GM12878 (cell line): ENCODE results near the gene SEMA3B. TPM values are rescaled to one million over a fixed set of nuclear protein-coding genes. Genes with fewer than 3 reads are reported as not detected.

Source experiments
- BCLAF1 ChIP-seq: fragments of 450-650 bp; IDR thresholded peaks from 2 replicates; pipeline ENCODE4 v1.6.1; 2017; ENCODE audit warnings: antibody characterized with exemption, mild to moderate bottlenecking, moderate library complexity
- BMI1 ChIP-seq: fragments of 450-650 bp; IDR thresholded peaks from 2 replicates; pipeline ENCODE4 v1.6.1; 2016; ENCODE audit warnings: mild to moderate bottlenecking, moderate library complexity, borderline replicate concordance
- EGR1 ChIP-seq, 2 experiments: IDR thresholded peaks; 1 replicate in 1 of 2; 2 replicates in 1 of 2; pipeline ENCODE4 v1.6.1; 2011 to 2012; ENCODE audit warnings: low read depth in 2 of 2, low read length in 2 of 2, borderline replicate concordance in 1 of 2, mild to moderate bottlenecking in 1 of 2, moderate library complexity in 1 of 2
- HDGF ChIP-seq: fragments of 450-650 bp; IDR thresholded peaks from 2 replicates; pipeline ENCODE4 v1.6.1; 2016; ENCODE audit warnings: antibody characterized with exemption
- RAD51 ChIP-seq: fragments of 450-650 bp; IDR thresholded peaks from 2 replicates; pipeline ENCODE4 v1.6.1; 2016; ENCODE audit warnings: moderate library complexity, mild to moderate bottlenecking, inconsistent platforms
- REST ChIP-seq: IDR thresholded peaks from 2 replicates; pipeline ENCODE4 v1.6.1; 2012; ENCODE audit warnings: mild to moderate bottlenecking, low read depth, low read length
- ZBTB40 ChIP-seq: fragments of 450-650 bp; IDR thresholded peaks from 2 replicates; pipeline ENCODE4 v1.6.1; 2016; ENCODE audit warnings: mild to moderate bottlenecking, moderate library complexity, borderline replicate concordance
- polyA plus RNA-seq, 11 experiments: library from polyadenylated mRNA; depleted of rRNA in 4 of 11; unstranded in 6 of 11; stranded (reverse) in 5 of 11; fragments of >200 nt; fragmentation: Nextera tagmentation in 4 of 11; fragmentation: Illumina TruSeq in 1 of 11; extraction: Ambion mirVana in 4 of 11; extraction: Trizol in 1 of 11; gene quantifications; 1 replicate in 1 of 11; 2 replicates in 10 of 11; pipeline versions ENCODE4 v1.2.1 to v1.2.3, GENCODE V29; 2011 to 2016; ENCODE audit warnings: inconsistent platforms in 2 of 11, missing spikeins in 2 of 11, low read depth in 1 of 11
- total RNA-seq, 4 experiments: library from RNA; depleted of rRNA in 3 of 4; stranded (reverse); fragments of >200 nt in 3 of 4; fragmentation: Illumina TruSeq in 1 of 4; extraction: Trizol in 1 of 4; gene quantifications; 2 replicates each; pipeline versions ENCODE4 v1.2.1 to v1.2.3, GENCODE V29; 2013 to 2021
- TF ChIP-seq, protein P1 (sequence below): fragments of 450-650 bp; IDR thresholded peaks from 2 replicates; pipeline ENCODE4 v1.6.1; 2014; ENCODE audit warnings: mild to moderate bottlenecking

Gene SEMA3B
- total and polyA plus RNA-seq, 10 of the 15 experiments (the other 5 are each of a cell fraction or from before 2014, with no cell fraction given), result 0.06 to 0.59 (median 0.14) TPM; not detected in 2

DNA sequence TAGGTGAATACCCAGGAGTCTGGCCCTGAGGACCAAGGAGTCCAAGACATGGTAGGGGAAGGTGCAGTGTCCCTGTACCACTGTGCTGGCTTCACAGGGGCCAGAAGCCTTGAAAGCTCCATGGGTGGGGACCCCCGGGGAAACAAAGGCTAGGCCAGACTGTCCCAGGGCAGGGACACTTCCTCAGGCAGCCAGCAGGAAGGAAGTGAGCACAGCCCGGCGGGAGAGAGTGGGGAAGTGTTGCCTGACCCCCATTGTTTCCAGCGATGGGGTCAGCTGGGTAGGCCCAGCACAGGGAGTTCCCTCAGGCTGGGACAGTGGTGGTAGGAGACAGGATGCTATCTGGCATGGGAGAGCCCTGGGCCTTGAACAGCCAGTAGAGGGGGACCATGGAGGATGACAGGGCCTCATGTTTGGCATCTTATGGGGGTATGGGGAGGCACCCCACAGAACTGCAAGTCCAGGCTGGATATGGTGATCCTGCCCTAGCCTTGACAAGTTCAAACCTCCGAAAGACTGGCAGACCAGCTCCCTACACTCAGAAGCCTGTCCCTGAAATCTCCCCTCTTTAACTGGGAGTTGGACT lies 54.8 kb downstream of the SEMA3B start (continued):
- TF ChIP-seq BCLAF1 (no peak), EGR1 (IDR thresholded peaks at IDR 0.05; ENCODE audit: borderline replicate concordance in 1 of 2, low read depth in 2 of 2, low read length in 2 of 2) (no peak), ZBTB40 (no peak), HDGF (no peak), RAD51 (no peak), BMI1 (no peak), REST (no peak)
- TF ChIP-seq, protein P1, sequence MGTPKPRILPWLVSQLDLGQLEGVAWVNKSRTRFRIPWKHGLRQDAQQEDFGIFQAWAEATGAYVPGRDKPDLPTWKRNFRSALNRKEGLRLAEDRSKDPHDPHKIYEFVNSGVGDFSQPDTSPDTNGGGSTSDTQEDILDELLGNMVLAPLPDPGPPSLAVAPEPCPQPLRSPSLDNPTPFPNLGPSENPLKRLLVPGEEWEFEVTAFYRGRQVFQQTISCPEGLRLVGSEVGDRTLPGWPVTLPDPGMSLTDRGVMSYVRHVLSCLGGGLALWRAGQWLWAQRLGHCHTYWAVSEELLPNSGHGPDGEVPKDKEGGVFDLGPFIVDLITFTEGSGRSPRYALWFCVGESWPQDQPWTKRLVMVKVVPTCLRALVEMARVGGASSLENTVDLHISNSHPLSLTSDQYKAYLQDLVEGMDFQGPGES, result no peak
